HL-60 (cell line): Measurements from ENCODE around the gene ANAPC1.
A peak's percentile ranks its signal among the peaks of the same experiment; 100 is the strongest.
"Not testable (repeated sequence)": the region's sequence is repeated elsewhere in the genome, so short reads cannot be mapped to it uniquely, and the experiment has no call there.

Experiments used
- DNase-seq, 2 experiments: peaks; one replicate each; pipeline ENCODE4 v3.0.0-alpha.2; 2010 to 2020; ENCODE audit warnings: low read depth in 1 of 2, low spot score in 1 of 2
- H3K27ac ChIP-seq: fragments of 250-450 bp; sonication (Bioruptor Pico); replicated peaks from 2 replicates; pipeline ENCODE4 v1.5.1; 2020; ENCODE audit warnings: mild to moderate bottlenecking, moderate library complexity
- H3K27me3 ChIP-seq: fragments of 250-450 bp; sonication (Bioruptor Pico); 2 replicates; pipeline ENCODE4 v1.5.1; 2021; ENCODE audit warnings: mild to moderate bottlenecking, moderate library complexity; ENCODE audit not compliant: insufficient read depth, poor library complexity, severe bottlenecking
- H3K4me3 ChIP-seq: replicated peaks from 2 replicates; pipeline ENCODE4 v1.5.1; 2011; ENCODE audit warnings: mild to moderate bottlenecking, control low read depth, low read length; ENCODE audit not compliant: insufficient read depth
- SPI1 ChIP-seq: IDR thresholded peaks from 2 replicates; pipeline ENCODE4 v1.6.1; 2012; ENCODE audit warnings: low read depth, mild to moderate bottlenecking, borderline replicate concordance

ANAPC1 gene

DNA sequence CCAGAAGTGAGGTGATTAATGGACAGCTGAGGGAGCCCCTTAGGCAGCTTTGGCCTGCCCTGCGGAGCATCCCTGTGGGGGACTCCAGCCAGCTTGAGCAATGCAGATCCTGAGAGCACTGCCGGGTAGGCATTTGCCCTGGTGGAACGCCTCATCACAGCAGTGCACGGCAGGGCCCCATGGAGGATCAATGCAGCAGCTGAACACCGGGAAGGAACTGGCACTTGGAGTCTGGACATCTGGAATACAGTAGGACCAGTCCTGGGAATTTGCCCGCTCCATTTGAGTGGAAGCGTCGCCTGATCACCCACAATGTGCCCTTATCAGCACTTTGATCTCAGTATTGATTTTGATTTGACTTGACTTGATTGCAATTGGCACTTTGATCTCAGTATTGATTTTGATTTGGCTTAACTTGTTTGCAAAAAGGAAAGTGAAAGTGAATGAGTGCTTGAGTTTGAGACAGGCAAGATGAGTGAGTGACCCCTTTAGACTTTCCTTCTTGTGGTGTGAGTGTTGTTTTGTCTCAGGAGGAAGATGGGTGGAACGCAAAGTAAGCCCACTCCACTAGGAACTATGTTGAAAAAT is 123.2 kb downstream of the ANAPC1 start:
- H3K27me3 ChIP-seq, H3K4me3 ChIP-seq, H3K27ac ChIP-seq, DNase-seq: not testable (repeated sequence)

DNA sequence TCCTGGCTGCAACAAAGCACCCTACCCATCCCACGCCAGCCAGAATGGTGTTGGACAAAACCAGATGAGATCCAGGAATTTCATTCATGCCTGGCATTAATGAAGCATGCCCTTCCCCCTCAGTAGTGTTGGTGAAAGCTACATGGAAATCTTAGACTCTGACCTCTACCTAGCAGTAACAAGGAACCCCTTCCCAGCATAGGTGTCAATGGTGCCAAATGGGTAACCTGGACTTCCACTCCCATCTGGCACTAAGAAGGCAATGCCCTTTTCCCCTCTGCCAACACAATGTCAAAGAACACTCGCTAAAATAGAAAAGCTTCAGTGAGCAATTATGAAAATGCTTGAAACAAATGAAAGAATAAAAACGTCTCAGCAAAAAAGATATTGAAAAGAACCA is 131.5 kb downstream of the ANAPC1 start:
- H3K4me3 ChIP-seq, H3K27ac ChIP-seq, DNase-seq: not testable (repeated sequence)

DNA sequence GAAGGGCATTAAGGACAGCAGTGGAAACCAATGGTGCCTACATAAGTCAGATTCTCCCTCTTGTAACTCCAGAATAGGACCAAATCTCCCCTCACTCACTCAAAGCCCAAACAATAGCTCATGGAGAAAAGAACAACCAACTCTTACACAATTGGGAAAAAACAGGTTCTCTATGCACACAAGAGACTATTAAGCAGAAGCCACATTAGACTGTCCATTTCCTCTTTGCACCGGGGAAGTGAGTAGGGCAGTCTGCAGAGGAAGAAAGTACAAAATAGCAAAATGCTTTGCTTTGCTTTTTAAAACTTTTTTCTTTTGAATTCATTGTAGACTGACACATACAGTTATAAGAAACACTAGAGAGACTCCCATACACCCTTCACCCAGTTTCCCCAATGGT is 133.4 kb downstream of the ANAPC1 start:
- not testable (repeated sequence) for H3K4me3 ChIP-seq
- DNase-seq: peak in 1 of 2 experiments; percentile 29
- TF ChIP-seq SPI1: peak; percentile 58; the same call in 1 of the 2 replicates

More for the DNA sequence above, 131.5 kb downstream of the ANAPC1 start:
- not testable (repeated sequence) for H3K27me3 ChIP-seq

DNA sequence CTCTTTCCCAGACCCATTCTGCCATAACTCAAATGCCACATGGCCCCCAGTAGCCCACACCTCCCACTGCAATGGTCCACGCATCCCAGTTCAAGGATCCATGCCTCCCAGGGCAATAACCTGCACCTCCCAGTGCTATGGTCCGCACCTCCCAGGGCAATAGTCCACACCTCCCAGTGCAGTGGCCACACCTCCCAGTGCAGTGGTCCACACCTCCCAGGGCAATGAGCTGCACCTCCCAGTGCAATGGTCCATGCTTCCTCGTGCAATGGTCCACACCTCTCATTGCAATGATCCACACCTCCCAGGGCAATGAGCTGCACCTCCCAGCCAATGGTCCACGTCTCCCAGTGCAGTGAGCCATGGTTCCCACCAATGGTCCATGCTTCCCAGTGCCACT is 135.6 kb downstream of the ANAPC1 start:
- not testable (repeated sequence) for H3K4me3 ChIP-seq, DNase-seq, H3K27me3 ChIP-seq, H3K27ac ChIP-seq

More for the DNA sequence above, 133.4 kb downstream of the ANAPC1 start:
- not testable (repeated sequence) for H3K27ac ChIP-seq, H3K27me3 ChIP-seq

- H3K4me3 ChIP-seq, H3K27me3 ChIP-seq, H3K27ac ChIP-seq: not testable (repeated sequence)
- peak in 1 of 2 experiments; percentile 60 for DNase-seq
These were observed 136.4 kb downstream of the ANAPC1 start for GRCh38 chr2:111747410-111748115.

DNA sequence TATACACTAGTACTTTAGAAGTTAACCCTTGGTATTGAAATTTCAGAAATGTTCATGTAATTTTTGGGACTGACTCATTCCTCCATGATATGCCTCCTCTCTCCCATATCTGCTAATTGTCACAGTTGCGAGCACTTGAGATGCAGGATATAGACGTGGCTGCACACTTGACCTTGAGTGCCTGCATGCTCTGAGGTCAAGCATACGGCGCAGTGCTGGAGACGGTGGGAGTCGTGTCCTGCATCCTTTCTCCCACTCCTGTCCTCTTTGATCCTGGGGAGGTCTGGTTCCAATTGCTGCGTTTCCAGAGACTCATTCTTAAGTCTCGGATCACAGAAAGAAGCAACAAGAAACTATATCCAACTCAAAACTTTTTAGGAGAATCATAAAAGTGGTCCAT is 139.2 kb downstream of the ANAPC1 start:
- not testable (repeated sequence) for H3K4me3 ChIP-seq, H3K27me3 ChIP-seq, H3K27ac ChIP-seq, DNase-seq

DNA sequence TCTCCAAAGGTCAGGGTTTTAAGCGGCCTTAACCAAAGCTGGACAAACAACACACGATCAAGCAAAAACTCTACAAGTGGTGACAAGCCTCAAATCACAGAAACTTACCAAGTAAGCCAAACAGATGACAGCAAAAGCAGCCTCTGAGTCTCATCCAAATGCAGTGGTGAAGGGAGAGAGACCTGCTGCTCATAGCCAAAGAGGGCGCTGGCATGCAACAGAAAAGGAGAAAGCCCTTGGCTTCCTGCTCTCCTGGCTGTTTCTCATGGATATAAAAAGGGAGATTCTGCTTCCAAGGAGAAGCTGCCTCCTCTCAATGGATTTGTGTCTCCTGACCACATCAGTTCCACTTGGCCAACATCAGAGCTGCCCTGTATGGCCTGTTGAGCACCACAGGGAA is 142.5 kb downstream of the ANAPC1 start:
- not testable (repeated sequence) for DNase-seq, H3K27me3 ChIP-seq, H3K27ac ChIP-seq, H3K4me3 ChIP-seq

DNA sequence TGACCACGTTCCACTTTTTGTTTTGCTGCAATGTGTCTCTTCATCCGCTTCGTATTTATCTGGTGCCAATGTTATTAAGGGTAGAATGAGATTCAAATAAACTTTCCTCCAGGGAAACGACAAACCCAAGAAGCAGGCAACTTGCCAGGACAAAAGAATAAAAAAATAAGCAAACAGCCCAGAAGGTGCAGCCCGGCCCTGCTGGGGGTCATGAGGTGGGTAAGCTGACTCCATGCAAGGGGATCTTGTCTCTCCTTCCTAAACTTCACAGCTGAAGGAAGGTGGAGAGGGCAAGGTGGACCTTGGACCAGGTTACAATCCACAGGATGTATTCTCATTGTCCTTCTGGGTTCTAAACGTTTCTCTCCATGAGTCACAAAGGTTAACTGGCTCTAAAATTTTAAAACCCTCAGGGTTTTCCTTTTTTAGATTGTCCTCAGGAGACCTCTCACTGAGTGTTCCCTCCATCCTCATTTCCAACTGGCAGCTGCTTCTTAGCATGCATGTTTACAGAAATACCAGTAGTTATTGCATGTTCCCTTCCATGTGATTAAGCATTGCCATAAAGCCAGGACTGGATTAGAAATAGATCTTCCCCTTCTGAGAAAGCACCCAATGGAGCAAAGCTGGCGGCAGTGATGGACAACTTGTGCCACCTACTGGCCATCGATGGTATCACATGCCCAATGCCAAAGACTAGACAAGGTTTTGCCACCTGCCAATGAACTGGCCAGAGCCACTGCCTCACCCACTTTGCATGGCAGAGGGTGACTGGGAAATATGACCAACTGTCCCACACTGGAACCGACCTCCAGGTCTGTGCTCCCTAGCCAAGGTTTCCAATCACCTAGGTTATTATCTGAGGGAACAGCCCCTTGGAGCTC is 147.9 kb downstream of the ANAPC1 start:
- H3K4me3 ChIP-seq, H3K27me3 ChIP-seq: not testable (repeated sequence)
- H3K27ac ChIP-seq: peak overlapping the region; percentile 73
- peak; percentile 22 to 41 for DNase-seq

DNA sequence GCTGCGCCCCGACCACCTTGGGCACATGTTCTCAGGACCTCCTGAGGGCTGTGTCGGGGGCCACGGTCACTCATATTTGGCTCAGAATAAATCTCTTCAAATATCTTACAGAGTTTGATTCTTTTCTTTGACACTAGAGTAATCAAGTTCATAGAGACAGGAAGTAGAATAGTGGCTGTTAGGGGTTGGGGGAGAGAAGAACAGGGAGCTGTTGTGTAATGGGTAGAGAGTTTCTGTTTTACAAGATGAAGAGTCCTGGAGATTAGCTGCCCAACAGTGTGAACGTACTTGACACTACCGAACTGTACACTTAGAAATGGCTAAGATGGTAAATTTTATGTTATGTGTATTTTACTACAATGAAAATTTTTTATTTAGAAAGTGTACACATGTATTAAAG is 148.6 kb downstream of the ANAPC1 start:
- peak in 1 of 2 experiments; percentile 40 for DNase-seq

DNA sequence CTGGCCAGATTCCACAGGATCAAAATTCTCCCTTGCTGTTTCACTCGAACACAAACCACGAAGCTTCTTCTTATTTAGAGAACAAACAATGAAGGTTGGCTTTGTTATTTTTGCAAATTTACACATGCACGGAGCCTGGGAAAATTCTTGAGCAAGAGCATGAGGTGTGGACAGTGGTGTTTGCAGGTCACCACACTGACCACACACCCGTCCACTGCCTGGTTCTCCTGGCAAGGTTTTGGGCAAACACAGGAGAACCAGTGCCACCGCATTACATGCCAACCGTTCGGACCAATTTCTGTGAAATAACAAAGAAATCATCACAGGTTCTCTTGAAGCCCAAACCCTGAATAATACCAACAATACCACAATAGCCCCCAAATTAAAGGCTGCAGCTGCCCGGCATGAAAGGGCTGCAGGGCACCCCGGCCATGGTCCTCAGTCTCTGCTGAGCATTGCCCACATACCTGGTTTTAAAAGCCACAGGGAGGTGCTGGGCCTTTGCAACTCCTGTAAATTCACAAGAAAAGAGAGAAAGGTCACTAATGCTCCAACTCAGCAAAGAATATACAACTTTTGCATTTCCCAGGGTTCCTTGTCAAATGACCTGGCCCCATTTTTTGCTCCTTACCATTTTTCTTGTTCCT is 154.1 kb downstream of the ANAPC1 start:
- H3K27me3 ChIP-seq, DNase-seq, H3K4me3 ChIP-seq, H3K27ac ChIP-seq: not testable (repeated sequence)

More for the DNA sequence above, 148.6 kb downstream of the ANAPC1 start:
- H3K27ac ChIP-seq: peak overlapping the region; percentile 73
- not testable (repeated sequence) for H3K4me3 ChIP-seq, H3K27me3 ChIP-seq
- TF ChIP-seq SPI1: 0 out of 2 replicates have a peak, but pooled peaks have one; percentile 22

DNA sequence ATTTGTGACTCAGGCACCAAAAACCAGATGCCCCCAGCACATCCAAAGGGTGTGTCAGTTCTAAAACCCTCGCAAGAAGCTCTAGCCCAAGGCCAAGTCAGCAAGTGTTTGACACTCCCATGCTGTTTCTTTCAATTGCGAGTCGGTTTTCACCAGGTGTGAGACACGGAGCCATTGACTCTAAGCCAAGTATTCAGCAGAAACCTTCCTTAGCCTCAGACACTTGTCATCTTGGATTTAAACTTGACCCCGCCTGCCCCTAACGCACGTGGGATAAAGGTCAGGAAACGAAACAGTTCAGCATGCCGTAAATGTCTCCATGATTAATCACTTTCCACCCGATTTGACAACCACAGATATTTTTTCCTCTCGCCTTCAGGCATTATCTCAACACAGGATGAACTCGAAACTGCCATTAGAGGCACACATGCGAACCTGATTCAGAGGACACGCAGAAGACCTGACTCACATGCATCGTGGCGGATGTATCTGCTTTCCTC is 156.3 kb downstream of the ANAPC1 start:
- DNase-seq: not testable (repeated sequence)

DNA sequence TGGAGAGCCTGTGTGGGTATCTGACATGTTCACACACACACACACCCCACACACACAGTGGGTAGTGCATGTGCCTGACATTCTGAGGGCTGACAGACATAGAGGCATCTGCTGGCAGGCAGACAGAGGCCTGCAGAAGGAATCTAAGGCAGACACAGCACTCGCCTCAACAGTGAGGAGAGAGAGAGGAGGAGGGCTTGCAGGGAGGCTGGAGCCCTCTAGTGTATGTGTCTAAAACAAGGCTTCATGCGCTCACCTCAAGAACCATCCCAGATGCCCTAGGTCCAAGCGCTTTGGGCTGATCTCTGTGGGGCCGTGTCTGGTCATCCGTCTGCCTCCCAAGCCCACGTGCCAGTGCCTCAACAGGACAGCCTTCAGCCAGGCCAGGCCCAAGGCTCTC is 158.3 kb downstream of the ANAPC1 start:
- DNase-seq: not testable (repeated sequence)

More for the DNA sequence above, 156.3 kb downstream of the ANAPC1 start:
- H3K27me3 ChIP-seq, H3K4me3 ChIP-seq, H3K27ac ChIP-seq: not testable (repeated sequence)

DNA sequence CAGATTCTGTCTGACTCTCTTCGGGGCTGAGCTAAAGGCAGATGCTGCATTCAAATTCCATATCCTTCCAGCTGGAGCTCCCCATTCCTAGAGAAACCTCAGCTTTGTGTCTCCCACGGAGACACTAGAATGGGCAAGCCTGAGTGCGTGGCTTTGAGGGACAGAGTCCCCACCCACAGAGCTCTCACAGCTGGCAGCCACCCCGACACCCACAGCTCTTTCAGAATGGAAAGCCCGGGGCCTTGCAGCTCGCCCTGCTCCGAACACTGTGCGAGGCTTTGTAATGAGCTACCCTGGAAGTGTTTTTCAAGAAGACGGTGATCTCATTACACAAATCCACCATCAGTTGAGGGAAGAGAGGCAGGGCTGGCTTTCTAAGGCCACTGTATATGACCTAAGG is 164.4 kb downstream of the ANAPC1 start:
- not testable (repeated sequence) for DNase-seq, H3K27ac ChIP-seq, H3K27me3 ChIP-seq, H3K4me3 ChIP-seq

More for the DNA sequence above, 158.3 kb downstream of the ANAPC1 start:
- H3K4me3 ChIP-seq, H3K27me3 ChIP-seq, H3K27ac ChIP-seq: not testable (repeated sequence)
